ENCODE measurements around the gene RTTN.
"Not testable (repeated sequence)": the region's sequence is repeated elsewhere in the genome, so short reads cannot be mapped to it uniquely, and the experiment has no call there.

DNA sequence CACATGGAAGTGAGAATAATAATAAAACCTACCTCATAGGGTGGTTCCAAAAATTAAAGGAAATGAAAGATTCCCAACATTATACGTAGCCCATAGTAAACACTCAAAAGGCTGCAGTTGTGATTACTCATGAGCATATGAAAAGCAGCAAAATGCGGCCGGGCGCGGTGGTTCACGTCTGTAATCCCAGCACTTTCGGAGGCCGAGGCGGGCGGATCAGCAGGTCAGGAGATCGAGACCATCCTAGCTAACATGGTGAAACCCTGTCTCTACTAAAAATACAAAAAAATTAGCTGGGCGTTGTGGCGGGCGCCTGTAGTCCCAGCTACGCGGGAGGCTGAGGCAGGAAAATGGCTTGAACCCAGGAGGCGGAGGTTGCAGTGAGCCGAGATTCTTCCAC lies 44.4 kb upstream of the RTTN start:
- TF ChIP-seq, protein P1, sequence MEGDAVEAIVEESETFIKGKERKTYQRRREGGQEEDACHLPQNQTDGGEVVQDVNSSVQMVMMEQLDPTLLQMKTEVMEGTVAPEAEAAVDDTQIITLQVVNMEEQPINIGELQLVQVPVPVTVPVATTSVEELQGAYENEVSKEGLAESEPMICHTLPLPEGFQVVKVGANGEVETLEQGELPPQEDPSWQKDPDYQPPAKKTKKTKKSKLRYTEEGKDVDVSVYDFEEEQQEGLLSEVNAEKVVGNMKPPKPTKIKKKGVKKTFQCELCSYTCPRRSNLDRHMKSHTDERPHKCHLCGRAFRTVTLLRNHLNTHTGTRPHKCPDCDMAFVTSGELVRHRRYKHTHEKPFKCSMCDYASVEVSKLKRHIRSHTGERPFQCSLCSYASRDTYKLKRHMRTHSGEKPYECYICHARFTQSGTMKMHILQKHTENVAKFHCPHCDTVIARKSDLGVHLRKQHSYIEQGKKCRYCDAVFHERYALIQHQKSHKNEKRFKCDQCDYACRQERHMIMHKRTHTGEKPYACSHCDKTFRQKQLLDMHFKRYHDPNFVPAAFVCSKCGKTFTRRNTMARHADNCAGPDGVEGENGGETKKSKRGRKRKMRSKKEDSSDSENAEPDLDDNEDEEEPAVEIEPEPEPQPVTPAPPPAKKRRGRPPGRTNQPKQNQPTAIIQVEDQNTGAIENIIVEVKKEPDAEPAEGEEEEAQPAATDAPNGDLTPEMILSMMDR (IDR thresholded peaks at IDR 0.05), result not testable (repeated sequence)
- not testable (repeated sequence) for TF ChIP-seq POLR2A, EP300 (IDR thresholded peaks at IDR 0.05)
